Activated CD4-positive, alpha-beta T cell treated with anti-CD3 and anti-CD28 coated beads for 4 hours (primary cell): ENCODE measurements around the gene DEPDC1.

Experiments
- DNase-seq, 2 donors: peaks; one replicate each; pipeline ENCODE4 v3.0.0-alpha.2; 2020

The DEPDC1 gene

GRCh38 chr1:68470388-68470970 lies 26.4 kb downstream of the DEPDC1 start:
- DNase-seq = no peak

GRCh38 chr1:68464891-68465290 lies 32.0 kb downstream of the DEPDC1 start:
- DNase-seq = no peak

- no peak for DNase-seq
These were observed 35.9 kb downstream of the DEPDC1 start for GRCh38 chr1:68460935-68461334.

- no peak for DNase-seq
These were observed 37.1 kb downstream of the DEPDC1 start for GRCh38 chr1:68459796-68460195.

- DNase-seq = no peak
These were observed 37.8 kb downstream of the DEPDC1 start for GRCh38 chr1:68459091-68459490.

- DNase-seq = no peak
These were observed 40.7 kb downstream of the DEPDC1 start for GRCh38 chr1:68456202-68456601.

- no peak for DNase-seq
These were observed 42.3 kb downstream of the DEPDC1 start for GRCh38 chr1:68454534-68454933.

GRCh38 chr1:68453060-68453670 lies 43.7 kb downstream of the DEPDC1 start:
- no peak for DNase-seq

- no peak for DNase-seq
These were observed 47.0 kb downstream of the DEPDC1 start, which contains the start of gene RPE65 for GRCh38 chr1:68449901-68450300. RPE65 (minus strand) TSS chr1:68449954; CDS start chr1:68449905, 49 bp downstream.

- DNase-seq = no peak
These were observed 48.5 kb downstream of the DEPDC1 start for GRCh38 chr1:68448365-68448764.

GRCh38 chr1:68445709-68446108 lies 51.2 kb downstream of the DEPDC1 start:
- DNase-seq = no peak

GRCh38 chr1:68442822-68443556 lies 53.9 kb downstream of the DEPDC1 start:
- no peak for DNase-seq

- DNase-seq = no peak
These were observed 54.9 kb downstream of the DEPDC1 start for GRCh38 chr1:68442006-68442405.

- no peak for DNase-seq
These were observed 58.6 kb downstream of the DEPDC1 start for GRCh38 chr1:68438310-68438709.

GRCh38 chr1:68433395-68433794 lies 63.5 kb downstream of the DEPDC1 start:
- no peak for DNase-seq

GRCh38 chr1:68431076-68431475 lies 65.8 kb downstream of the DEPDC1 start:
- DNase-seq = no peak

- DNase-seq = no peak
These were observed 67.6 kb downstream of the DEPDC1 start for GRCh38 chr1:68429233-68429808.

- no peak for DNase-seq
These were observed 70.3 kb downstream of the DEPDC1 start for GRCh38 chr1:68426594-68426993.
